Measurements from ENCODE around the gene DNAJC6.

The DNAJC6 gene

DNA sequence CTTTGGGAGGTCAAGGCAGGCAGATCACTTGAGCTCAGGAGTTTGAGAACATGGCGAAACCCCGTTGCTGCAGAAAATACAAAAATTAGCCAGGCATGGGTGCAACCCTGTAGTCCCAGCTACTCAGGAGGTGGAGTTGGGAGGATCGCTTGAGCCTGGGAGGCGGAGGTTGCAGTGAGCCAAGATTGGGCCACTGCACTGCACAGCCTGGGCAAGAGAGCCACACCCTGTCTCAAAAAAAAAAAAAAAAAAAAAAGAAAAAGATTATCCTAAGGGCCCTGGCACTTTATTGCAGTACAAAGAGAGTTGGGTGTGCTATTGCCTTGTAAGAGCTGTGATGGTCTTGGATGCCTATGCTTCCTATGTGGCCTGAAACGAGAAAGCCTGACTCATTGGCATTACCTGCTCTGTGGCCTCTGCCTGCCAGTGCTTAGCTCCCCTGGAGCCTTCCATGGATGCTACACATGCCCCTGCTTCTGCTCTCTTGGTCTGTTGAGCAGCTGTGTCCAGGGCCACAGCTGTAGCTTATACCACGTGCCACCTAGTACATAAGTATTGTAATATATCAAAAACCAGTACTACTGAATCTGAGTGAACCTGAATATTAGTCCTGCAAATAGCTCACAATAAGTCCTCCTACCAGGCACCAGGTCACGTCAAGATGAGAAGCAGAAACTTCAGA, 45.8 kb downstream of the DNAJC6 start:
- no peak overlapping the region for H3K27ac ChIP-seq
- TF ChIP-seq, protein P1, sequence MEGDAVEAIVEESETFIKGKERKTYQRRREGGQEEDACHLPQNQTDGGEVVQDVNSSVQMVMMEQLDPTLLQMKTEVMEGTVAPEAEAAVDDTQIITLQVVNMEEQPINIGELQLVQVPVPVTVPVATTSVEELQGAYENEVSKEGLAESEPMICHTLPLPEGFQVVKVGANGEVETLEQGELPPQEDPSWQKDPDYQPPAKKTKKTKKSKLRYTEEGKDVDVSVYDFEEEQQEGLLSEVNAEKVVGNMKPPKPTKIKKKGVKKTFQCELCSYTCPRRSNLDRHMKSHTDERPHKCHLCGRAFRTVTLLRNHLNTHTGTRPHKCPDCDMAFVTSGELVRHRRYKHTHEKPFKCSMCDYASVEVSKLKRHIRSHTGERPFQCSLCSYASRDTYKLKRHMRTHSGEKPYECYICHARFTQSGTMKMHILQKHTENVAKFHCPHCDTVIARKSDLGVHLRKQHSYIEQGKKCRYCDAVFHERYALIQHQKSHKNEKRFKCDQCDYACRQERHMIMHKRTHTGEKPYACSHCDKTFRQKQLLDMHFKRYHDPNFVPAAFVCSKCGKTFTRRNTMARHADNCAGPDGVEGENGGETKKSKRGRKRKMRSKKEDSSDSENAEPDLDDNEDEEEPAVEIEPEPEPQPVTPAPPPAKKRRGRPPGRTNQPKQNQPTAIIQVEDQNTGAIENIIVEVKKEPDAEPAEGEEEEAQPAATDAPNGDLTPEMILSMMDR (IDR thresholded peaks at IDR 0.05): no peak
- no peak for DNase-seq (ENCODE audit: low spot score)
- no peak overlapping the region for H3K4me3 ChIP-seq

DNA sequence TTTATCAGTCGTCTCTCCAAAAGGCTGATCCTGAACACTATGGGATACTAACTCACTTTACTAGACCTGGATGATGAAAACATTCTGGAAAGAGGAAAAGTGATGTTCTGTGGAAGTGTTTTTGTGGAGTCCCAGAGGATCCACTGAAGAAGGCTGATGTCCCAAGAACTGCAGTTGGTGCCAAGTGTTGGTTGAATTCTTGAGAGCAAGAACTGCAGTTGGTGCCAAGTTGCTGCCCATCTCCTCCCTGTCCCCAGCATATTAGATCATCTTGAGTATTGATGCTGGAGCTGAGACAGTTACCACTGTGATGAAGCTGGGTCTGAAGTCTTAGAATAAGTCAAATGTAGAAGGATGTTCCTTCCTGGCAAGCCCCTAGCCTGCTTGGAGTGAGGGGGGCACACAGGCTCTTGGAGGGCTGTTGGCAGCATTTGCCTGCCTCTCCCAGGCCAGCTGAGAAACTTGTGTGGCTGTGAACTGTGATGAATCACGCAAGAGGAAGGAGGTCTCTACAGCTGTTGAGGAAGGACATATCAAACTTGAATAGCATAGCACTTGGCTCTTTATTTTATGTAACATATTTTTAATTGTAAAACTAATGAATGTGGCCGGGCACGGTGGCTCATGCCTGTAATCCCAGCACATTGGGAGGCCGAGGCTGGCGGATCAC, 48.1 kb downstream of the DNAJC6 start:
- Histone ChIP-seq H3K27ac (no peak overlapping the region), H3K4me3 (no peak overlapping the region)
- no peak for DNase-seq (ENCODE audit: low spot score)
- TF ChIP-seq, protein P1 (IDR thresholded peaks at IDR 0.05): no peak

DNA sequence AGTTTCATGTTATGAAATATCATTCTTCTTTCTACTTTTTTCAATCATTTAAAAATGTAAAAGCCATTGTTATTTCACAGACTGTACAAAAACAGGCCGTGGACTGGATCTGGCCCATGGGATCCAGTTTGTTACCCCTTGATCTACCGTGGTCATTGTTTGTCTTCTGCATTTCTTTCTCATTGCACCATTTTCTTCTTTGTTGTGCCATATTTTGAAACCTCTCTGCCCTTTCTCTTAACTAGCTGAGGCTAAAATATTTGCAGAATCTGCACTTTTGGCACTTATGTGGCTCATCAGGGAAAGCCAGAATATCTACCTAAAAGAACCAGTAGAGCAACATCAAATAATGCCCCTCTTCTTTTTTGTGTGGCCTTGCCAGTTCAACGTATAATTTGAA, 50.5 kb downstream of the DNAJC6 start:
- Histone ChIP-seq H3K4me3 (no peak overlapping the region), H3K27ac (no peak overlapping the region)
- TF ChIP-seq, protein P1 (IDR thresholded peaks at IDR 0.05): no peak
- no peak for DNase-seq (ENCODE audit: low spot score)

DNA sequence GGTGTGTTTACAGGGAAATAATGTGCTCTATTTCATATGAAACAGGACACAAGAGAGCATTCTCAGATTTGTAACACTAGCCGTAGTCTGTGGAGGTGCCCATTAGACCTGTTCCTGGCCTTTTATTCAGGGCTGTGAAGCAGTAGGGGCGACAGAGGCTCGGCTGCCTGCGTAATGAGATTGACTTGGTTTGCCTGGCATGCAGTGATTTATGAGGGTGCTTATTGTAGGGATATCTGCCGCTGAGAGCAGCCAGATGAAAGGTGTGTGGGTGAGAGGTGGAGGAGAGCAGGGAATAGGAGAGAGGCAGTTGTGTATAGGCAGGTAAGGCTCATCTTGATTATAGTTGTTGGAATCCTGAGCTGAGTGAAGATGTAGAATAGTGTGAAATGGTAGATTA, 51.3 kb downstream of the DNAJC6 start:
- Histone ChIP-seq H3K4me3 (no peak overlapping the region), H3K27ac (no peak overlapping the region)
- DNase-seq (ENCODE audit: low spot score): no peak
- TF ChIP-seq, protein P1 (IDR thresholded peaks at IDR 0.05): no peak

DNA sequence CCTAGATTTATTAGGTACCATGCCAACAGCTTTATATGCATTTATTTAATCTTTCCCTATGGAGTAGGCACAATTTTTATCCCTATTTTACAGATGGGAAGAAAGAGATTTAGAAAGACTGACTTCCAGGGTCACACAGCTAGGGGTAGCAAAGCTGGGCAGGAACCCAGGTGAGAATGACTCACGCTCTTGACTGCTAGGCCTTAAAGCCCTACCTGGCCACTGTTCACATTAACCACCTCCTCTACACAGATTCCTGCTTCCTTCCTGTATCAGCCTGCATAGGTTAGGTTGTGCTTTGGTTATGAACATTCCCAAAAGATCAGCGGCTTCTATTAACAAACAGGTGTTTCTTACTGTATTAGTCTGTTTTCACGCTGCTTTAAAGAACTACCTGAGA, 53.2 kb downstream of the DNAJC6 start:
- no peak for DNase-seq (ENCODE audit: low spot score)
- Histone ChIP-seq H3K4me3 (no peak overlapping the region), H3K27ac (no peak overlapping the region)
- TF ChIP-seq, protein P1 (IDR thresholded peaks at IDR 0.05): no peak

DNA sequence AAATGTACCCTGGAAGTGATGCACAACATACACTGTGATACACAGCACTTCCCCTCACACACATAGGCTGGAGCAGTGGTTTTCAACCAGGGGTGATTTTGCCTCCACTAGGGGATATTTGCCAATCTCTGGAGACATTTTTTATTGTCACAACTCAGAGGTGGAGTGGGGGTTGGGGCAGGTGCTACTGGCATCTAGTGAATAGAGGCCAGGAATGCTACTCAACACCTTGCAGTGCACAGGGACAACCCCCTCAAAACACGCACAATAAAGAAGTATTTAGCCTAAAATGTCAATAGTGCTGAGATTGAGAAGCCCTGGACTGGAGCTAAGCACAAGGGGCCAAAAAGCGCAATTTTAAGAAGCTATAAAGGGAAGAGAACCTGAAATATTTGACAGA, 54.1 kb downstream of the DNAJC6 start:
- TF ChIP-seq, protein P1 (IDR thresholded peaks at IDR 0.05): no peak
- H3K27ac ChIP-seq: no peak overlapping the region
- DNase-seq (ENCODE audit: low spot score): no peak
- H3K4me3 ChIP-seq: no peak overlapping the region

DNA sequence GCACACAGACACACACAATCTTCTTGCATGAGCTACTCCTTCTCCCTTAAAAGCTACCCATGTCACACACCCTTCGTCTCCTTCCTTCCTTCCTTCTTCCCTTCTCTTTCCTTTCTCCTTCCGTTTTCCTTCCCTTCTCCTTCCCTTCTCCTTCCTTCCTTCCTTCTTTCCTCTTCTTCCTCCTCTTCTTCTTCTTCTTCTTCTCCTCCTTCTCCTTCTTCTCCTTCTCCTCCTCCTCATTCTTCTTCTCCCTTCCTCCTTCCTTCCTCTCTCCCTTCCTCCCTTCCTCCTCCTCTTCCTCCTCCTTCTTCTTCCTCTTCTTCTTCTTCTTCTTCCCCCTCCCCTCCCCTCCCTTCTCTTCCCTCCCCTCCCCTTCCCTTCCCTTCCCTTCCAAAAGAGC, 59.1 kb downstream of the DNAJC6 start:
- DNase-seq (ENCODE audit: low spot score): no peak
- Histone ChIP-seq H3K27ac (no peak overlapping the region), H3K4me3 (no peak overlapping the region)
- TF ChIP-seq, protein P1 (IDR thresholded peaks at IDR 0.05): no peak
